Ecto neural progenitor cell (in vitro differentiated cells): ENCODE measurements around the gene DHX15.
A peak's percentile ranks its signal among the peaks of the same experiment; 100 is the strongest.

Experiments
- DNase-seq: peaks from one replicate; pipeline ENCODE4 v3.0.0-alpha.2; 2018; ENCODE audit warnings: low spot score

Gene DHX15

DNA sequence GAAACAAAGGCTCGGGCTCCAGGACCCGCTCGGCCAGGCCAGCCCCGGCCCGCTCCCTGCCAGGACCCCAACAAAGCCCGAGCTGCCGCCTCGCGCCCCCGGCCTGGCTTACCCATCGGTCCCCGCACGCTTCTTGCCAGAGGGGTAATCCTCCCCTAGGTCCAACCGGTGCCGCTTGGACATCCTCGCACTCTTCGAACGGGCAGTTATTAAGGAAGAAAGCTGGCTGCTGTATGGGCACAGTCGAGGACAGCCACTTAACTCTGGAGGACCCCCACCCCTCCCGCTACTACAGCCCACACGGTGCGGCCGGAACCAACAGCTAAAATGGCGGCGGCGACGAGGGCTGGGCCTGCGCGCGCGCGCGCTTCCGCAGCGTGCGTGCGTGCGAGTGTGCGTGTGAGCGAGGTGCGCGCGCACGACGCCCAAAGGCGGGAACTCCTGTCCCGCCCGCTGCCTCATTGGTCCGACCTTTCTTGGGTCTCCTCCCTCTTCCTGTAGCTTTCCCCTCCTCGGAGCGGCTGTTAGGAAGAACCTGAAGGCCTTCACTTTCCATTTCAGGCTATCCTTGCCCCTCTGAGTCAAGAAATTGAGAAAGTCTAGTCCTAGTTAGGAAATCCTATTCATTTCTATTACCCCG lies at the start of gene DHX15:
TSS of gene DHX15 (minus strand) at position 344 of the 640 bp plus-strand sequence. CDS start at position 183, 161 bp downstream.
- DNase-seq, result peak; percentile 96

- no peak for DNase-seq
These were observed 47.7 kb upstream of the DHX15 start for GRCh38 chr4:24632011-24632410.

GRCh38 chr4:24630937-24631336 lies 46.6 kb upstream of the DHX15 start:
- DNase-seq, result no peak

DNA sequence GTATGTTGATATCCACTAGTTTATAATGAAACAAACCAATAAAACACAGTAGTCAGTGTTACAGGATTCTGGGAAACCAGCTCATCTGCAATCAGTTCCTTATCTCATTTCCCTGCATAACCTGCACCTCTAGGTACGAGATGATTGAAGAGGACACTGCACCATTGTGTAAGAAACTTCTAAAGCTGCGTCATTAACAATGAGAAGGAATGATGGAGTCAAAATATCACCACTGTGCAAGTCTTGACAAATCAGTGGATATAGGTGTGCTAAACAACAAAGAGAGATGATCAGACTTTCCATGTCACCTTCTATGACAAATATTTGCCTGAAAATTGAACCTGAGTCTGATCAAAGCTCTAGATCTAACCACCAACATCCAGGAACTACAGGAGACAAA lies 40.7 kb upstream of the DHX15 start:
- no peak for DNase-seq

- no peak for DNase-seq
These were observed 40.0 kb upstream of the DHX15 start for GRCh38 chr4:24624381-24624780.

- DNase-seq, result no peak
These were observed 37.9 kb upstream of the DHX15 start for GRCh38 chr4:24622146-24622834.

- no peak for DNase-seq
These were observed 31.6 kb upstream of the DHX15 start for GRCh38 chr4:24615977-24616376.

DNA sequence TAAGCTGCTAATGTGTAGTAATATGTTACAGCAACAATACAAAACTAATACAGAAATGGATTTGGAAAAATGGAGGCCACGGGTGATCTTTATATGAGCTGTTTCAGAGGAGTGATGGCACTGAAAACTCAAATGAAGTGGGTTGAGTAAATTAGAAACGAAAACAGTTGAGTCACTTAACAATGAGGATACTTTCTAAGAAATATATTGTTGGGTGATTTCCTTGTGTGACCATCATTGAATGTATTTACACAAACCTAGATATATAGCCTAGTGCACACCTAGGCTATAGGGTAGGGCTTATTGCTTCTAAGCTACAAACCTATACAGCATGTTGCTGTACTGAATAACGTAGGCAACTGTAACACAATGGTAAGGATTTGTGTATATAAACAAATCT lies 30.5 kb upstream of the DHX15 start:
- DNase-seq, result no peak

GRCh38 chr4:24613502-24613901 lies 29.1 kb upstream of the DHX15 start:
- no peak for DNase-seq

DNA sequence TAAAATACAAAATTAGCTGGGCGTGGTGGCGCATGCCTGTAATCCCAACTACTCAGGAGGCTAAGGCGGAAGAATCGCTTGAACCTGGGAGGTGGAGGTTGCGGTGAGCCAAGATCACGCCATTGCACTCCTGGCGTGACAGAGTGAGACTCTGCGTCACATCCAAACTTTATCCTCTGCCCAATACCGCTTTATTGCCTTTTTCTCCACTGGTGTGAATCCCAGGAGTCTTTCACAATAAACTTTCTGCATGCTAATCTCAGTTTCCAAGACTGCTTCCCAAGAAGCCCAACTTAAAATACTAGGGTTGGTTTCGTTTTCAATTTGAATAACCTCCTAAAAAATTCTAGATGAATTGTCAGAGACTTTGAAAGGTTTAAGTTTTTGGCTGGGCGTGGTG lies 27.2 kb upstream of the DHX15 start:
- no peak for DNase-seq

GRCh38 chr4:24607334-24607733 lies 23.0 kb upstream of the DHX15 start:
- no peak for DNase-seq

- DNase-seq, result no peak
These were observed 20.9 kb upstream of the DHX15 start for GRCh38 chr4:24605216-24605615.

GRCh38 chr4:24604558-24605214 lies 20.3 kb upstream of the DHX15 start:
- no peak for DNase-seq

GRCh38 chr4:24603343-24603742 lies 19.0 kb upstream of the DHX15 start:
- DNase-seq, result no peak

GRCh38 chr4:24601121-24601520 lies 16.8 kb upstream of the DHX15 start:
- no peak for DNase-seq

DNA sequence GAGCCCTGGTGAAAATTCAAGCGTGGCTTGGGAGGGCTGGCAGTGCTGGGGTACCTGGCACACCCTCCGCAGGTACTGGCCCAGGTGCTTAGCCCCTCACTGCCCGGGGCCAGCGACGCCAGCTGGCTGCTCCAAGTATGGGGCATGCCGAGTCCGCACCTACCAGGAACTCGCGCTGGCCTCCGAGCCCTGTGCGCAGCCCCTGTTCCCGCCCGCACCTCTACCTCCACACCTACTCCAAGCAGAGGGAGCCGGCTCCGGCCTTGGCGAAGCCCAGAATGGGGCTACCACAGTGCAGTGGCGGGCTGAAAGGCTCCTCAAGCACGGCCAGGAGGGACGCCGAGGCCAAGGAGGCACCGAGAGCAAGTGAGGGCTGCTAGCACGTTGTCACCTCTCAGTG lies 14.9 kb upstream of the DHX15 start:
- DNase-seq, result no peak

DNA sequence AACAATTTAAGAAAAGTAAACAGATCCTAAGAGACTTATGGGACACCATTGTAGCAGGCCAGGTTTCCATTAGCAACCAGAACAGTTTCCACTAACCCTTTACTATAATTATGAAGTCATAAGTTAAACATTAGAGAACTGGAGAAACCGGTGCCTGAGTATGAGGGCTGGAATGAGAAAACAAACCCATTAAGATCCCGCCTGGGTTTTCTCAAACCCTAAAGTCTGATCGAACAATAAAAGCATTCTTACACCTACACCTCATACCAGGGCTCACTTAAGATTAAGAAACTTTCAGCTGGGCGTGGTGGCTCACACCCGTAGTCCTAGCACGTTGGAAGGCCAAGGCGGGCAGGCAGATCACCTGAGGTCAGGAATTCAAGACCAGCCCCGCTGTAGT lies 13.7 kb upstream of the DHX15 start:
- DNase-seq, result no peak

DNA sequence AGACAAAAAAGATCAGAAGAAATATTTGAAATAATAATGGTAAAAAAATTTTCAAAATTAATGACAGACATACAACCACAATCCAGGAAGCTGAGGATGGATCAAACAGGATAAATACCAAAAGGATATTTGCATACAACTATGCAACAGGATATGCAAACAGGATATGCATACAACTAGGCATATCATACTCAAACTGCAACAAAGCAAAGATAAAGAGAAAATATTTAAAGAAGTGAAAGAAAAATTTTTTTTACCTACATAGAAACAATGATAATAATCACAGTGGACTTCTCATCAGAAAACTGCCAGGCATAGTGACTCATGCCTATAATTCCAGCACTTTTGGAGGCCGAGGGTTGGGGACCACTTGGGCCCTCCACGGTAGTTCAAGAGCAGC lies 11.3 kb upstream of the DHX15 start:
- no peak for DNase-seq

DNA sequence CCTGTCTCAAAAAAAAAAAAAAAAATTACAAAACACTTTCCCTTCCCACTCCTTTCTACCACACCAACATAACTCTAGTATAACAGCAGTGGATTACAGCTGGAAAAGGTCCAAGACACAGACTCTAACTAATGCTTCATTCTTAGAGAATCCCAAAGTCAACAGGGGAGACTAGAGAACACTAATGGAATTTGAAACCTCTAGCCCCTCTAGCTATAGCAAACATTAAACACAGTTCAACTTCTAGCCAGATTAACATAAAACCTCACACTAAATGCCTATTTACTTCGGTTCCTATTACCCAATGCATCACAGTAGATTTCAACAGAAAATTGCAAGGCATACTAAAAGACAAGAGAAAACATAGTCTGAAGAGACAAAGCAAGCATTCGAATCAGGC lies 10.5 kb upstream of the DHX15 start:
- DNase-seq, result no peak

GRCh38 chr4:24589448-24589847 lies 5.1 kb upstream of the DHX15 start:
- no peak for DNase-seq

DNA sequence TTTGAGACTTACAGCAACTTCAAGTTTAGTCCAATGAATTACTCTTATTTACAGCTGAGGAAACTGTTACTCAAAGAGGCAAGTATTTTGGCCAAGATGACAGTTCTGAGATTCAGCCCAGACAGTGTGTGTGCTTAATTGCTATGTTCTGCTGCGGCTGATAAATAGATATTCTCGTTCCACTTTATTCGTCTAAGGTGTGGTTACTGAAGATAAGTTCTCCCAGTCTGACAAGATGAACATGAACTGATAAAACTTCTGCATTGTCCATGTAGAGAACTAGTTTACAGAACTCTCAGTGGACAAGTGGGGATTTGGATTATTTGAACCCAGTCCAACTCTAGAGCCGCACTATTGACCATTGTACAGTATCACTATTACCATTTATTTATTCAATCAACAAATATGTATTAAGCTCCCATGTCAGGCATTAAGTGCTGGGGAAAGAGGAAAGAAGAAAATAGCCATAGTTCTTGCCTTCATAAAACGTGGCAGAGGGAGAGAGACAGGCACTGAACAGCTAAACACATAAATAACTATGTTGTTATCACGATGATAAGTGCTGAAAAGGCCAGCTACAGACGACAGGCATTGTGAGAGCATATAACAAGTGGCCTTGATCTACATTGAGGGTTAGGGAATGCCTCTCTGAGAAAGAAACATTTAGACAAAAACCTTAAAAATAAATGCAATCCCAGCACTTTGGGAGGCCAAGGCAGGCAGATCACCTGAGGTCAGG lies 4.0 kb upstream of the DHX15 start:
- no peak for DNase-seq

GRCh38 chr4:24583451-24584210 lies 723 bp downstream of the DHX15 start:
- DNase-seq, result peak; percentile 79
